ENCODE data around the gene ZNF280A.
"Not testable (repeated sequence)": the region's sequence is repeated elsewhere in the genome, so short reads cannot be mapped to it uniquely, and the experiment has no call there.

The ZNF280A gene

GRCh38 chr22:22509912-22510311 lies 10.2 kb downstream of the ZNF280A start:
- not testable (repeated sequence) for DNase-seq

- DNase-seq, result no peak
Observed at GRCh38 chr22:22508274-22509176, 11.5 kb downstream of the ZNF280A start, which contains the start of gene ZNF280B. Gene ZNF280B, minus strand, starts transcription at chr22:22508742. Its CDS starts 19,344 bp downstream, at chr22:22489398.

GRCh38 chr22:22507743-22508273 lies 12.3 kb downstream of the ZNF280A start:
- DNase-seq, result no peak

- no peak for DNase-seq
Observed at GRCh38 chr22:22506736-22507135, 13.3 kb downstream of the ZNF280A start.

GRCh38 chr22:22498267-22498666 lies 21.8 kb downstream of the ZNF280A start:
- DNase-seq, result no peak

GRCh38 chr22:22491589-22491988 lies 28.5 kb downstream of the ZNF280A start:
- not testable (repeated sequence) for DNase-seq

GRCh38 chr22:22488736-22489135 lies 31.3 kb downstream of the ZNF280A start:
- no peak for DNase-seq

- no peak for DNase-seq
Observed at GRCh38 chr22:22487869-22488597, 32.0 kb downstream of the ZNF280A start.

- no peak for DNase-seq
Observed at GRCh38 chr22:22487059-22487458, 33.0 kb downstream of the ZNF280A start.

GRCh38 chr22:22486132-22486899 lies 33.8 kb downstream of the ZNF280A start:
- DNase-seq, result no peak

- no peak for DNase-seq
Observed at GRCh38 chr22:22485524-22485923, 34.5 kb downstream of the ZNF280A start.

- DNase-seq, result no peak
Observed at GRCh38 chr22:22484023-22484422, 36.0 kb downstream of the ZNF280A start.

- DNase-seq, result no peak
Observed at GRCh38 chr22:22480940-22481339, 39.1 kb downstream of the ZNF280A start.

GRCh38 chr22:22479999-22480532 lies 40.0 kb downstream of the ZNF280A start:
- no peak for DNase-seq

- DNase-seq, result no peak
Observed at GRCh38 chr22:22479116-22479515, 41.0 kb downstream of the ZNF280A start.

- DNase-seq, result no peak
Observed at GRCh38 chr22:22478470-22478869, 41.6 kb downstream of the ZNF280A start.

- peak; percentile 5 for DNase-seq
Observed at GRCh38 chr22:22474733-22475132, 45.3 kb downstream of the ZNF280A start.

- not testable (repeated sequence) for DNase-seq
Observed at GRCh38 chr22:22471104-22471503, 49.0 kb downstream of the ZNF280A start.

GRCh38 chr22:22469527-22469926 lies 50.5 kb downstream of the ZNF280A start:
- no peak for DNase-seq

- not testable (repeated sequence) for DNase-seq
Observed at GRCh38 chr22:22468794-22469469, 51.1 kb downstream of the ZNF280A start.

GRCh38 chr22:22467112-22467511 lies 53.0 kb downstream of the ZNF280A start:
- no peak for DNase-seq

- DNase-seq, result no peak
Observed at GRCh38 chr22:22465782-22466181, 54.3 kb downstream of the ZNF280A start.
